Stimulated activated naive CD8-positive, alpha-beta T cell treated with anti-CD3 and anti-CD28 coated beads, Interleukin-15, Interleukin-2, amounts not matched to agents 100 ng/mL and 50 ng/mL, for 24 hours (primary cell): Measurements from ENCODE around the gene RPS6KL1.

Experiments used
- H3K27ac Mint-ChIP-seq: one replicate; pipeline ENCODE4 v1.8.0; 2021; ENCODE audit warnings: mild to moderate bottlenecking, mixed read lengths
- H3K27me3 Mint-ChIP-seq: one replicate; pipeline ENCODE4 v1.8.0; 2021; ENCODE audit warnings: mixed read lengths
- H3K36me3 Mint-ChIP-seq: one replicate; pipeline ENCODE4 v1.8.0; 2021; ENCODE audit warnings: low read depth, mixed read lengths
- H3K4me1 Mint-ChIP-seq: one replicate; pipeline ENCODE4 v1.8.0; 2021; ENCODE audit warnings: low read depth, mixed read lengths
- H3K4me3 Mint-ChIP-seq: one replicate; pipeline ENCODE4 v1.8.0; 2021; ENCODE audit warnings: mild to moderate bottlenecking, mixed read lengths
- H3K9me3 Mint-ChIP-seq: one replicate; pipeline ENCODE4 v1.8.0; 2021; ENCODE audit warnings: mixed read lengths

RPS6KL1 gene

DNA sequence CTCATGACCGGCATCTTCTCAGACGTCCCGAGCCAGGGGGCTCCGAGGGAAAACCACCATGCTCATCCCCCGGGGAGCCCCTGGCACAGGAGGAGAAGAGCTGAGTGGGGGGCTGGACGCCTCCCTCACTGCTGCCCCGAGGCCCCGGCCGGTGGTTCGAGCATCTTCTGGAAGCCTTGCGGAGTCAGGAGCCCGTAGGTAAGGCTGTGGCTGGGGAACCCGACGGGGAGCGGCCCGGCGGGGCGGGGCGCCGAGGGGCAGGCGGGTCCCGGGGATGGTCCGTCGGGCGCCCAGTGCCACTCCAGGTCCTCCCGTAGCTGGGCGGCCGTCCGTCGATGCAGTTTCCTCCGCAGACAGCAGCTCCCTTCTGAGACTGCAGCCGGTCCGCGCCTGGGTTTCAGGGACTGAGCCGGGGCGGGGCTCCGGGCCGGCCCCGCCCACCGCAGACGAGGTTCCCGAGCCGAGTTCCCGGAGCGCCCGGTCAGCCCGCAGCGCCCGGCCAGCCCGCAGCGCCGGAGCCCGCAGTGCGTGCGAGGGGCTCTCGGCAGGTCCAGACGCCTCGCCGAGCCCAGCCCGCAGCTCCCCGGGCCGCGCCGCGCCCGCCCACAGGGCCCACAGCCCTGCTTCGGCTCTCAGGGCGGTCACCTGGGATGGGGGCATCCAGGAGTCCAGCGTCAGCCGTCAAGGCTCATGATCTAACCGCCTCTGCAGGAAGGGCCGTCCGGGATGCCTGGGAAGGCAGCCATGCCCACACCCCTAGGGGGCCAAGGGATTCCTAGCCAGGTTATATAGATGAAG is 32.4 kb upstream of the RPS6KL1 start, which contains the start of gene PGF:
PGF (minus strand) TSS at position 369 of the 798 bp plus-strand sequence; CDS start at position 14, 355 bp downstream.
- Mint-ChIP-seq H3K4me3 (peak within 1 kb of the TSS; percentile 17), H3K9me3 (no peaks in the 10 kb centered on the region), H3K36me3 (no peaks in the 10 kb centered on the region), H3K27ac (no peak within 1 kb of the TSS), H3K4me1 (no peaks in the 10 kb centered on the region), H3K27me3 (peaks cover 4% of the 10 kb centered on the region)

DNA sequence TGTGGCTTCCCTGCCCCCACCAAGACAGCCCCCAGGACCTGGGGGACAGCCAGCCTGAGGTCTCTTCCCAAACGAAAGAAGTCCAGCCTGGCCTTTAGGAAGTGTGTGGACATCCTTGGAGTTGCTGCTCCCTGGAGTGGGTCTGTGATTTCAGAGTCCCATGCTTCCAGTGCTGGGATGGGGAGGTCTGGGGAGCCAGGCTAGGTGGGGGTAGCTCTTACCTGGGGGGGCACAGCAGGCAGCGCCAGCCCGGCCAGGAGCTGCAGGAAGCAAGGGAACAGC is 31.8 kb upstream of the RPS6KL1 start:
- Mint-ChIP-seq H3K9me3 (no peaks in the 10 kb centered on the region), H3K27me3 (peaks cover 4% of the 10 kb centered on the region), H3K4me1 (no peaks in the 10 kb centered on the region), H3K36me3 (no peaks in the 10 kb centered on the region), H3K27ac (no peak overlapping the region), H3K4me3 (peak overlapping the region; percentile 17)

DNA sequence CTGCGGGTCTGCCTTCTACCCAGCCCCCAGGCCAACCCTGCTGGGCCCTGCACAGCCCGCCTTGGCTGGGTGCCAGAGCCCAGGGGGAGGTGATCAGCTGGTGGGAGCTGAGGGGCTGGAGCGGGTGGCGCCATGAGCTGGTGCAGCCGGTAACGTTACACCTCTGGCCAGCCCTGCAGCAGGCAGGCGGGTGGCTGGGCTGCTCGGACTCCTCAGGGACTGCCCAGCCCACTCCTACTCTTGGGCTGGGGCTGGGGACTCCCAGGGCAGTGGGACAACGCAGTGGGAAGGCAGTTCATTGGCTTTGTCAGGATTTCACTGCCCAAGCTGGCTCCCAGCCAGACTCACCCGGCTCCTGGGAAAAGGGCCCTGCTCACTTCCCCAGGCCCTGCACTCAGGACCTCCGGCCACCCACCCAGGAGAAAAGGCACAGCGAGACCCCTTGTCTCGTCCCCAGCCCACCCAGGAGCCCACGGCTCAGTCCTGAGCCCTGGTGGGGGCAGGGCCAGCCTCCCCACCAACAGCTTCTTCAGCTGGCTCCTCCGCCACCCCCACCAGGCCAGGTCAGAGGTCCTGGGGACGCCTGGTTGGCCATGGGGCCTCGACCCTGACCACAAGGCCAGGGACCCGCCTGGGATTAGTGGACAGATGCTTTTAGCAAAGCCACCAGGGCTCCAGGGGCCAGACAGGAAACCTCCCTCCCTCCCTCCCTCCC is 31.3 kb upstream of the RPS6KL1 start:
- no peaks in the 10 kb centered on the region for H3K9me3 Mint-ChIP-seq
- H3K36me3 Mint-ChIP-seq: no peaks in the 10 kb centered on the region
- H3K4me3 Mint-ChIP-seq: no peak overlapping the region
- no peaks in the 10 kb centered on the region for H3K4me1 Mint-ChIP-seq
- H3K27me3 Mint-ChIP-seq: peaks cover 4% of the 10 kb centered on the region
- no peak overlapping the region for H3K27ac Mint-ChIP-seq

DNA sequence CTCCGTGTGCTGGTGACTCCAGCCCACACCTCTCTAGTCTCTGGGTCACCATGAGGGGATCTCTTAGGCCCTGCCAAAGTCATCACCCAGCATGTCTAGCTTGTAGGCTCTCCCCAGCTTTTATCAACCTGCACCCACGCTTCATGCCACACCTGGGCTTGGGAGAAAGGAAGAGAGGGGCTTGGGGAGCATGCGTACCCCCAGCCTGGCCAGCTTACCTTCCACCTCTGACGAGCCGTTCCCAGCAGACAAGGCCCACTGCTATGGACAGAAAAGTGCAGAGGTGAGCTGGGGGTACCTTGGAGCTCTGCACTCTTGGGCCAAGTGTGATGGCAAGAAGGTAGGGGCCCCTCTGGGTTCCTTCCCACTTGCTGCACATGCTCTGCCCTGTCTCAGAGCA is 30.6 kb upstream of the RPS6KL1 start:
- H3K4me3 Mint-ChIP-seq: no peak overlapping the region
- no peaks in the 10 kb centered on the region for H3K36me3 Mint-ChIP-seq
- H3K4me1 Mint-ChIP-seq: no peaks in the 10 kb centered on the region
- peaks cover 4% of the 10 kb centered on the region for H3K27me3 Mint-ChIP-seq
- no peaks in the 10 kb centered on the region for H3K9me3 Mint-ChIP-seq
- H3K27ac Mint-ChIP-seq: no peak overlapping the region

DNA sequence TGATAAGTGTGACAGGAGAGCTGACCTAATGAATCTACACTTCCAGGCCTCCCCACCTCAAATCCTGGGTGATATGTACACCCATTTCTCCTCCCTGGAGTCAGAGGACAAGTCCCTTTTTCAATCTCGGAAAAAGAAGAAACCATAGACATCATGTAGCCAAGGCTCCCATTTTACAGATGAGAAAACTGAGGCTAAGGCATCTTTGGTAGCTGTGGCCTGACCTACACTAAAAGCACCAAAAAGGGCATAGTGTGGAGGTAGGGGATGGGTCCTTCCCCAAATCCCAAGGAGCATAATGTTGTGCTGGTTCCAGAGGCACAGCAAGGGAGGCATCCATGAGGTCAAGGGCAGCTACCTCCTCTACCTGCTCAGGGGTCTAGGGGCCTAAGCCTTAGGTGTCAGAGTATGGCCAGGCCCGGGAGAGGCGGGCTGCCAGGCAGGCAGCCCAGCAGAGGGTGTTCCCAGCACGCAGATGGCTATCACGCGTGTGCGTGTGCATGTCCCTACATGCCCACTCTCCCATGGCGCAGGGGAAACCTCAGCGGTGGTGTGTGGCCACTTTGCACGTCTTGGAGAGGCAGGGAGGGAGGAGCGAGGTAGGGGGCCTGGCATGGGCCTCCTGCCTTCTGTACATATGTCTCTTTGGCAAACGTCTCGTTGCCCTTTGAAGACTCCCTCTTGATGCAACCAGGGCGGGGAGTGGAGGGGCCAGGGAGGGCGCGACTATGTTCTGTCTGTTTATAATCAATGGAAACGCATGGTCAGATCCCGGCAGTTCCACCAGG is 29.8 kb upstream of the RPS6KL1 start:
- H3K9me3 Mint-ChIP-seq: no peaks in the 10 kb centered on the region
- peaks cover 4% of the 10 kb centered on the region for H3K27me3 Mint-ChIP-seq
- H3K36me3 Mint-ChIP-seq: no peaks in the 10 kb centered on the region
- no peak overlapping the region for H3K27ac Mint-ChIP-seq
- H3K4me1 Mint-ChIP-seq: no peaks in the 10 kb centered on the region
- no peak overlapping the region for H3K4me3 Mint-ChIP-seq

DNA sequence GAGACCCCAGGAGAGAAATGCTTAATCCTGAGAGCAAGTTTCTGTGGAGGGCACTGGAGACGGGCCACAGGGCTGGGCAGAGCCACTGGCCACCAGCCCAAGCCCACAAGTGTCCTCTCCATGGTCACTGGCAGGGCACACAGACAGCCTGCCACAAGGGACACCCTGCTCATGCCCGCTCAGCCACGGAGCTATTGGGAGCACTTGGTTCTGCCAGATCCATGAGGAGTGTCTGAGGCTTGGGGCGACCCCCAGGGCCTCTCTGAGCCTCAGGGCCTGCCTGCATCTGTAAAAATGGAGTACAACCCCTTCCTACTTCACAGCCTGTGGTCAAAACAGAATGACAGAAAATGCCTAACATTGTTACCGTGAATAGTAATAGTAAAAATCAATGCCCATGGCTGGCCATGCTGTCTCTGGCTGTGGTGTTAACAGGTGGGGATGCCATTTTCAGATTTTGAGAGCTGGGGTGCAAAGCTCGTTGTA is 29.2 kb upstream of the RPS6KL1 start:
- Mint-ChIP-seq H3K27ac (no peak overlapping the region), H3K36me3 (no peaks in the 10 kb centered on the region), H3K9me3 (no peaks in the 10 kb centered on the region), H3K4me3 (no peak overlapping the region), H3K4me1 (no peaks in the 10 kb centered on the region), H3K27me3 (peaks cover 4% of the 10 kb centered on the region)

DNA sequence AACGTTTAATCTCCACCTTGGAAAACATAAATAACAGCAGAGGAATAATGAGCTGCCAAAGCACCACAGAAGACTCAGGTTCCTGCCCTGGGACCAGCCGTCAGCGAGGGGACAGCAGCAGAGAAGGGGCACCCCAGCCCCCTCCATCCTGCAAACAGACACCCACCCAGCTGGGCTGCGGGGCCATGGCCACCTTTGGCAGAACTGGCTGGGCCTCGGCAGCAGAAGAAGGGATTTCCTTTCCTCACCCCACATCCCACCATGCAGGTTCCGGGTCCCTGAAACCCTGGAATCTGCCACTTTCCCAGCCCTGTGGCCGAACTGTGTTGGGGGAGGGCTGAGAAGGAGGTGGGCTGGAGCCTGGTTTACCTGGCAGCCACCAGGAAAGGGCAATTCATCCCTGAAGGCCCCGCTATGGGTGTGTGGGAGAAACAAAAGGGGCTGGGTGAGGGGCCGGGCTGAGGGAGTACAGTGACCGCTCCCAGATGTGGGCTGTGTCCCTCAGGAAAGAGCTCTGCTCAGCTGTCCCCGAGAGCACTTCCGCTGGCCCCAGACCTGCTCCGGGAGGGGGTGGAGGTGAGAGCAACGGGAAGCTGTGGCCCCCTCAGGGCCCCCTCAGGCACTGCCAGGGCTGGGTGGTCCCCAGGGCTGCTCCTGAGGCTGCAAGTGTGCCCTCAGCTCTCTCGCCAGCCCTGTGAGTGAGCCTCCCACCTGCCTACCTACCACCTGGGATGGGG is 28.6 kb upstream of the RPS6KL1 start:
- H3K4me3 Mint-ChIP-seq: no peak overlapping the region
- no peaks in the 10 kb centered on the region for H3K9me3 Mint-ChIP-seq
- H3K27ac Mint-ChIP-seq: no peak overlapping the region
- H3K4me1 Mint-ChIP-seq: peaks cover 2% of the 10 kb centered on the region
- H3K36me3 Mint-ChIP-seq: no peaks in the 10 kb centered on the region
- peaks cover 4% of the 10 kb centered on the region for H3K27me3 Mint-ChIP-seq

DNA sequence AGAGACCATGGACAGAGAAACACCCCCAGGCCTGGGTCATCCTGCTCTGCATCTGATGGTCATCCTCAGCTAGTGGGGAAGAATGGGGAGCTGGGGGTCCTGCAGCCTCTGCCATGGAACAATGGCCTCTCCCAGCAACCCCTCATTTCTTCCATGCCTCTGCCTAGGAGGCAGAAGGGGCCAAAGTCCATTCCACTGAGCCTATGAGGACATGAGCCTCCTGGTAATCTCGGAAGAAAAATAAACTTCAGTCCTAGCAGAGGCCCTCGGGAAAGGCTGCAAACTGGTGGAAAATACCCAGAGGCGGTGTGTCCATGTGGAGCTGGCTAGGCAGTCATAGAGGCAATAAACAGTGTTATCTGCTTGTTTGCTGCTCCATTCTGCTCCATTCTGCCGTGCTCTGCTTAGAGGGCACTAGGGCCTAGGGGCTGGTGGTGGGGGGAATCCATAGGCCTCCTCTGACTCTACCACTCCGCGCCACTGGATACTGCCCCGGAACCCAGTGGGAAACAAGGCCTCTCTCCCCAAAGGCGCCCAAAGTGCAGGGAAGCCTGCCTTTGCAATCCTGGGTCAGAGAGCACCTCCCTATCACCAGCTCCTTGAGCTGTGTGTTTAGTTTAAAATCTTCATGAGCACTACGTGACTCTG is 27.9 kb upstream of the RPS6KL1 start:
- Mint-ChIP-seq H3K9me3 (no peaks in the 10 kb centered on the region), H3K27ac (no peak overlapping the region), H3K27me3 (no peaks in the 10 kb centered on the region), H3K4me3 (no peak overlapping the region), H3K36me3 (no peaks in the 10 kb centered on the region), H3K4me1 (peaks cover 7% of the 10 kb centered on the region)

DNA sequence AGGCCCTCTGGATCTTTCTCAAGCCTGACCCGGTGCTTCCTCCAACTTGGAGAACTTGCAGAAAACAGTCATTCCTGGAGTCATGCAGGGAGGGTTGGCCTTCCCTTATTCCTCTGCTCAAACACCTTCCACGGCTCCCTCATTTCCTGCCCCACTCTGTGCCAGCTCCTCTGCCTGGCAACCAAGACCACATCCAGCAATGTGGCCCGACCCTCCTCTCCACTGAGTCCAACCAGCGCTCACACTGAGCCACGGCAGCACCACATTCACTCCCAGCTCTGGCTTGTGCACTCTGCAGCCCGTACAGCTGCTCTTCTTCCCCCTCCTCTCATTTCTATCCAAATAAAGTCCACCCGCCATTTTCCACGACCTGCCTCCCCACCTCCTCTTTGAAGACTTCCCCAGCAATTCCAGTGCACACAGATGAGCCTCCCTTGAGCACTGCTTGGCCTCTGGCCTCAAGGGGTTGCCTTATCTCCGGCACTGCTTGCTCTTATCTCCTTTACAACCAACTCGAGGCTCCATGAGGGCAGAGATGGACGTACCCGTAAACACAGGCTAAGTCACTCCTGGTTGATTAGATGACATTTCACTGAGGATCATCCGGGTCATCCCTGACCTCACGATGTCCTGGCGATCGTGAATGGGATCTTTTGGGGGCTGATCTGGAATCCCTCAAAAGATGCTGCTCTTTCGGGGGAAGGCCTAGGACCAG is 27.0 kb upstream of the RPS6KL1 start:
- Mint-ChIP-seq H3K4me1 (peaks cover 7% of the 10 kb centered on the region), H3K4me3 (no peak overlapping the region), H3K9me3 (no peaks in the 10 kb centered on the region), H3K27ac (no peak overlapping the region), H3K36me3 (no peaks in the 10 kb centered on the region), H3K27me3 (no peaks in the 10 kb centered on the region)

DNA sequence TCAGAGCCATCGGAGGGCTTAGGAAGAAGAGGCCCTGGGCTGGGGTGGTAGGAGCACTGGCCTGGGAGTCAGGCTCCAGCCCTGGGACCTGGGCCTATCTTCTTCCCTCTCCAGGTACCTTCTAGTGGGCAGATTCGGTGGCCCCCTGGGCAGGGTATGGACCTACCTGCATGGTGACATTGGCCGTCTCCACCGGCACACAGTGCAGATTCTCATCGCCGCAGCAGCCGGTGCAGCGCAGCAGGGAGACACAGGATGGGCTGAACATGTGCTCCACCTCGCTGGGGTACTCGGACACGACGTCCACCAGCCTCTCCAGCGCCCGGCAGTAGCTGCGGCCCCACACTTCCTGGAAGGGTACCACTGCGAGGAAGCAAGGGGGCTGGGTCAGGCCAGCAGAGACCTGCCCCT is 26.1 kb upstream of the RPS6KL1 start:
- Mint-ChIP-seq H3K9me3 (no peaks in the 10 kb centered on the region), H3K4me3 (no peak overlapping the region), H3K27ac (no peak overlapping the region), H3K4me1 (peaks cover 7% of the 10 kb centered on the region), H3K36me3 (no peaks in the 10 kb centered on the region), H3K27me3 (no peaks in the 10 kb centered on the region)

DNA sequence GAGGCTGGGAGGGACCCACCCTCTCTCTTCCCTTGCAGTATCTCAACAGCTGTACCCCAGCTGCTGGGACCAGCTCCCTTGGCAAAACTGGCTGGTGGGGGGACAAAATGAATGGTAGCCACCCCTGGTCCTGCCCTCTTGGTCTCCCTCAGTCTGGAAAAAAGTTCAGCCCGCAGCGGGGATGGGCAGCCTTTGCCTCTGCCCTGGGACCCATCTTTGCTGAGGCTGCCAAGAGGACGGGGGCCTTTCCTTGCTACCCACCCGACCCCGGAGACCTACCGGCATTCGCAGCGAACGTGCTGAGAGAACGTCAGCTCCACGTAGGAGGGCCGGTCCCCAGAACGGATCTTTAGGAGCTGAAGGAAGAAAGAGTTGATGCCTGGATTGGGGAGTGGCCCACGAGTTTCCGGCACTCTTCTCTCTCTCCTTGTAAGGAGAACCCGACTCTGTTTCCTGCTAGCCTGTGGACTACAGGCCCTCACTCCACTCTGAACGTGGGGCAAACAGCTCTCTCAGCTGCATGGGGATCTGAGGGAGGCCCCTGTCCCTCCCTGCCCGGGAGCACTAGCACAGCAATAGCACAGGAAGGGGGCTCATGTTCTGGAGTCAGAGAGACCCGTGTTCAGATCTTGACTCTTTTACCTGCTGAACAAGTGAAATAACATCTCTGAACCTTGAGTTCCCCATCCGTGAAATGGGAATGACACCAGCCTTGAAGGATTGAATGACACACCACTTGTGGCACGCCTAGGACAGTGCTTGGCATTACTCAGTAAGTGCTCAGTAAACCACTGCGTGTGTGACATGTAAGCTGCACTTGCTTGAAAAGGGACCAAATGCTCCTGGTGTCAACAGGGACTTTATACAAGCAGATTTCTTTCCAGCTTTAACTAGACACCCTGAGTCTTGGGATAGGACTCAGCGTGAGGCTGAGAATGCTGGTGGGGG is 25.4 kb upstream of the RPS6KL1 start:
- Mint-ChIP-seq H3K27ac (no peak overlapping the region), H3K9me3 (no peaks in the 10 kb centered on the region), H3K27me3 (no peaks in the 10 kb centered on the region), H3K4me1 (peaks cover 7% of the 10 kb centered on the region), H3K4me3 (no peak overlapping the region), H3K36me3 (no peaks in the 10 kb centered on the region)

DNA sequence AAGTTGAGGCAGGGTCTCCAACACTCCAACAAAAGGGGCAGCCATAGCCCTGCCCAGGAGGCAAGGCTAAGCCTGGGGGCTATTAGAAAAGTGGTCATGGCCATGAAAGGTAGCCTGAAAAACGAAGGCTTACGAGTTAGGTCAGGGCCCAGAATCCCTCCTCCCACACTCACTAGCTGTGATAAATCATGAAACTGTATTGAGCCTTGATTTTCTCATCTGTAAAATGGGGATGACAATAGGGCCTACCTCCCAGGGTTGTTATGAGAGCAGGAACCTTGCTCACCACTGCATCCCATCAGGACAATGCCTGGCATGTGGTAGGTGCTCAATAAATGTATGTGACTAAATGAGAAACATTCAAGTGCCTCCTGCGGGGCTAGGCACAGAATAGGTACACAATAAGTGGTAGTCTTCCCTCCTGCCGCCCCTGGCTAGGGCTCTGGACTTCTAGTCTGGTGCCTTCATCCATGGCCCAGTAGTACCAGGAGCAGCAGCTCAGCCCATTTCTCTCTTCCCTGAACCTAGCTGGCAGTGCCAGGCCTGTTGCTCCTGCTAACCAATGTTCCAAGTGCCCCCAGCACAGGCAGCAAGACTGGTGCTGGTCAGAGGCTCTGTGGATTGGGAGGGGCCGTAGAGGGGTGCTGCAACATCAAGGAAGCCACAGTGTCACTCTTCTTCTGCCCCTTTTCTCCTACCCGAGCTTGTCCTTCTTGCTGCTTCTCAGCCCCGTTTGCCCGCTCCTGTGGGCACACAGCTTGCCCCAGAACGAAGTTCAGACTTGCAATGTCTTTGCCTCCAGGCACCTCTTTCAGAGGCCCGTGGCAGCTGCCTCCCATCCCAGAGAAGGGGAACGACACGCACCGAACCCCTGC is 24.5 kb upstream of the RPS6KL1 start:
- Mint-ChIP-seq H3K27me3 (no peaks in the 10 kb centered on the region), H3K36me3 (no peaks in the 10 kb centered on the region), H3K27ac (no peak overlapping the region), H3K4me1 (peaks cover 15% of the 10 kb centered on the region), H3K9me3 (no peaks in the 10 kb centered on the region), H3K4me3 (no peak overlapping the region)
